Effector CD8-positive, alpha-beta T cell (primary cell): ENCODE measurements around the gene INPP5A.
"Not testable (repeated sequence)": the region's sequence is repeated elsewhere in the genome, so short reads cannot be mapped to it uniquely, and the experiment has no call there.

Experiments used
- DNase-seq: peaks from one replicate; lab custom pipeline; 2025; lab: John Stamatoyannopoulos, UW

Gene INPP5A

DNA sequence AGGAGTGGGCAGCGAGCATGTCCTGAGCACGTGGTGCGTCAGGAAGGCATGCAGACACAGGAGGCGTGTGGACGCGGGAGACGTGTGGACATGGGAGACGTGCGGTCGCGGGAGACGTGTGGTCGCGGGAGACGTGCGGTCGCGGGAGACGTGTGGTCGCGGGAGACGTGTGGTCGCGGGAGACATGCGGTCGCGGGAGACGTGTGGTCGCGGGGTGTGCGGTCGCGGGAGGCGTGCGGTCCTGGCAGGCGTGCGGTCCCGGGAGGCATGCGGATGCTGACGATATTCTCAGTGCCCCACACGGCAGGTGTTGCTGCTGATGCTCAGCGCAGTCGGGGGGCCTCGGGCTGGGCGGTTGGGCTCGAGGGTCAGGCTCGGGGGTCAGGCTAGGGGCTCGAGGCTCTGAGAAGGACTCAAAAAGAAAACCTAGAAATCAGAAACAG lies 154.1 kb downstream of the INPP5A start:
- DNase-seq: no peak

DNA sequence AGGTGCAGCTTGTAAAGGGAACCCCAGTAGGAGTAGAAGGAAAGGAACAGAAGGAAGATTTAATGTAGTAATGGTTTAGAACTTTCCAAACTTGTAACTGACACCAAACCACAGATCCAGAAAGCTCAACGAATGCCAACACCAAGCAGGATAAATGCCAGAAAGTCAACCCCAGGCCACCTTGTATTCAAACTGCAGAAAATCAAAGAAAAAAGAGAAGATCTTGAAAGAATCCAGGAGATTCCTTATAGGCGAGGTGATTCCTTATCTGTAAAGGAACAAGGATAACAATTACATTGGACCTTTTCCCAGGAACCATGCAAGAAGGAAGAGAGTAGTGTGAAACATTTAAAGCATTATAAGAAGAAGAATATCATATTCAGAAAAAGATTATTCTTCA lies 154.7 kb downstream of the INPP5A start:
- DNase-seq: no peak

GRCh38 chr10:132693676-132694075 lies 156.1 kb downstream of the INPP5A start:
- no peak for DNase-seq

DNA sequence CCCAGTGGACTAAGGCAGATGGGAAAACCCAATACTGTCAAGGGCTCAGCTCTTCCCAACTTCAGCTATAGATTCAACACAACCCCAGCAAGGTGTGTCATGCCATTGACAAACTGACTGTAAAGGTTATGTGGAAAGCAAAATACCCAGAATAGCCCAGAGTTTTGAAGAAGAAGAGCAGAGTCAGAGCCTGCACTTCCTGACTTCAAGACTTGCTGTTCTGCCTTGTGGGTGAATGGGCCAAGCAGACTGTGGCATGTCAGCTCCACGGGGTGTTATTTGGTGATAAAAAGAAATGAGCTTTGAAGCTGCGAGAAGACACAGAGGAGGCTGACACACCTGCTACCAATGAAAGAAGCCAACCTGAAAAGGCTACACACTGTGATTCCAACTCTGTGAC lies 158.6 kb downstream of the INPP5A start:
- DNase-seq: no peak

GRCh38 chr10:132696728-132697577 lies 159.4 kb downstream of the INPP5A start:
- DNase-seq: no peak

DNA sequence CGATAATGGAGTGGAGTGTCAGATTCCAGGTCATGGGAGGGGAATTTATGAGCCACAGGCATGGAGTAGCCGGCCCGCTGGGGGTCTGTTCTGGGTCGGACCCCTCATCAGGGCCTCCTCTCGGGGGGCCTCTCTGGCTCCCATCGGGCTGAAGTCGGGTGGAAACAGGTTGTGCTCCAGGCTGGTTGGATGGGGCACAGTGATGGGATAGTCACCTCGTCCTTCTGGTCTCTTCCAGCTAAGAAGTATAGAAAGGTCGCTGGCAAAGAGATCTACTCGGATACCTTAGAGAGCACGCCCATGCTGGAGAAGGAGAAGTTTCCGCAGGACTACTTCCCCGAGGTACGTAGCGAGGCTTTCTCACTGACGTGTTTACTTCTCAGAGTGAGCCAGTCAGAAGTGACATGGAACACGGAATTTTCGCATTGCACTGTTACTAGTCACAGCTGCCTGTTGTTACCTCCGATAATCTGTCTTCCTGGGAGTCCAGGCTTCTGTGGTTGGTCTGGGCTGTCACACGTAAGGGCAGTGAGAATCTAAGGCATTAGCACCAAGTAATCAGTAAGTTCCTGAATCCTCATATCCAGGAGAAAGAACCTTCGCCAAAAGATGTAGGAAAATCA lies 160.1 kb downstream of the INPP5A start:
- DNase-seq: no peak

DNA sequence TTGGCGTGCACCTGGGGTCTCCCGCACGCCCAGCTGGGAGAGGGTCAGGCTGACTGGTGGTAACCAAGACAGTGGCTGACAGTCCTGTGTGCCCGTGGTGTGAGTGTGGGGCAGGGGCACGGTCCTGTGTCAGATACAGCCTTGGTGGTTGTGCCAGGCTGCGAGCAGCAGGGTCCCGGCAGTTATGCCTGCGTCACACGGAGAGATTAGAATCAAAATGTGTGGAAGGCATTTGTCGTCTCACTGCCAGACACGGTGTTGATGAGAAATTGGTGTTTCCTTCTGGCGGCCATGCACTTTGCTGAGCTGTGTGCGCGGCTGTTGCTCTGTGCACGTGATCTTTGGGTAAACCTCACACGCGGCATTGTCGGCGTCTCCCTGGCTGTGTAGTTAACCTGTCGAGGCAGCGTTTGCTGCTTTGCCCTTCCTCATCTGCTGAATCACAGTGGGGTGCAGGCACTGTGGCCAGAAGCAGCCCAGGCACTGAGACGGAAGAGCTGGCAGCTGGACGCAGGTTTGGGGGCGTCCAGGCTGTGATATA lies 160.7 kb downstream of the INPP5A start:
- DNase-seq: no peak

GRCh38 chr10:132698761-132699391 lies 161.3 kb downstream of the INPP5A start:
- no peak for DNase-seq

DNA sequence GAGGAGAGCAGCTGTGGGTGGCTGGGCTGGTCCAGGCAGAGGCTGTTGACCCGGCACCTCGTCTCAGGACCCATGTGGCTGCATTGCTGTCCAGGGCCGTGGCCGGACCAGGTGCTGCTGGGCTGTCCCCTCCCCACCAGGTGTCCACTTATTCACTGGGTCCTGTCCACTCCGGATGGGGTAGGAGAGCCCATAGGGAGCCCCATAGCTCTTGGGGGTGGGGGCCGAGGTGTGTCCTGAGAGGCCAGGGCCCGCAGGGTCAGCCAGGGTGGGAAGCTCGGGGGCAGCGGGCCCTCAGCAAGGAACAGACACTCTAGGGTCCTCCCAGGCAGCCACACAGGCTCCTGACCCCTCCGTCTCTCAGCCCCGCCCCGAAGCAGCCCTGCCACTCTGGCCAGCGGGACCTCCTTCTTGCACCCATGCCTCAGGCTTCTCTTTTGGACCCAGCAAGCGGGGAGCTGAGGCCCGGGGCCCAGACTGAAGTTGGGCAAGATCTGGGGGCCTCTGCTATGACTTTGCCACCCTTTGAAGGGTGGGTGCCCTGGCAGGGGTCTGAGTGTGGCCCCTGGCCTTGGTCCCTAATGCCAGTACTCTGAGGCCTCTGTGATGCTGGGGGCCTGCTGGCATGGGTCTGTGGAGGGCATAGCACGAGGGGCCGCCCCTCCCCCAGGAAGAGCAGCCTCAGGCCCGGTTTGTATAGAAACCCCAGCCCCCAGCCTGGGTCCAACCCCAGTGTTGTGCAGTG lies 162.0 kb downstream of the INPP5A start:
- no peak for DNase-seq

- no peak for DNase-seq
Measured at GRCh38 chr10:132700156-132701098, 162.8 kb downstream of the INPP5A start.

- DNase-seq: no peak
Measured at GRCh38 chr10:132701099-132701845, 163.7 kb downstream of the INPP5A start.

GRCh38 chr10:132701846-132702190 lies 164.2 kb downstream of the INPP5A start:
- DNase-seq: no peak

DNA sequence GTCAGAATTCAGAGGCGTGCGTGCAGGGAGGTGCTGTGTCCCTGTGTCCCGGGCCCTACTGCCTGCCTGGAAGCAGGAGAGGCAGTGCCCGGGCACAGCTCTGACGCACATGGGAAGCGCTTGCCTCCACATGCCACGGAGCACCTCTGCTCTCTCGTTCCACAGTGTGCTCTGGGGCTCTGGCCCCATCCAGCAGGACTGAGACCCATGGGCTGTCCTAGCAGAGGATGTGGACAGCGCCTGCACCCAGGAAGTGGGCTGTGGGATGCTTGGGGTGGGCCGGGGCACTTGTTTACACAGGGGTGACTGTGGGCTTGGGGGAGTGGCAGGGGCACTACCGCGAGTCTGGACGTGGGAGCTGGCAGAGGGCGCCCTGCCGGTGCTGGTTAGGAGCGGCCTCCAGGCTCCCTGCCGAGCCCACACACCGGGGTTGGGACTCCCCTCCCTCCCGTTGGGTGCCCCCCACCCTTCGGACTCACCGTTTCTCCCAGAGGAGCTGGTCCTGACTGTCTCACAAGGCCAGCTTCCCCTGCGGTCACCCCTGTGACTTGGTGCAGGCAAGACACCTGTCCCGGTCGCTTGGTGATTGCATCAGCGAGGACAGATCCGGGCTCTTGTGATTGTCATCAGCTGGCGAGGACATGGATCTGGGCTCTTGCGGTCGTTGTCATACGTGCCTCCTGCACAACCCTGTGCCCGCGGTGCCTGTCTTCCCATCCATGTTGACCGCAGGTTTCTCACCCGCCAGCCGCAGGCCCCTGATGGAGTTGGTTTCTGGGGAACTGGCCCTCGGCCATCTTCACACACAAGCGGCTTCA lies 165.2 kb downstream of the INPP5A start:
- no peak for DNase-seq

DNA sequence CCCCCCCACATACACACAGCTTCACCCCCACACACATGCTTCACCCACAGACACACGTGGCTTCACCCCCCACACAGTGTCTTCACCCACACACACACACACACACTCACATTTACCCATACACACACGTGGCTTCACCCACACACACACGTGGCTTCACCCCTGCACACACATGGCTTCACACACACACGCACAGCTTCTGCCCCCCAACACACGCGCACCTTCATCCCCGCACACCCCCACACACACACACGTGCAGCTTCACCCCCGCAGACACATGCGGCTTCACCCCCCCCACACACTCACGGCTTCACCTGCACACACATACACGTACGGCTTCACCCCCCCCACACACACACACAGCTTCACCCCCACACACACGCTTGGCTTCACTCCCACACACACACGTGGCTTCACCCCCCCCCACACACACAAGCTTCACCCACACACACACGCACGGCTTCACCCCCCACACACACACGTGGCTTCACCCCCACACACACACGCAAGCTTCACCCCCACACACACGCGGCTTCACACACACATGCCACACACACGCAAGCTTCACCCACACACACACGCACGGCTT lies 165.9 kb downstream of the INPP5A start:
- no peak for DNase-seq

DNA sequence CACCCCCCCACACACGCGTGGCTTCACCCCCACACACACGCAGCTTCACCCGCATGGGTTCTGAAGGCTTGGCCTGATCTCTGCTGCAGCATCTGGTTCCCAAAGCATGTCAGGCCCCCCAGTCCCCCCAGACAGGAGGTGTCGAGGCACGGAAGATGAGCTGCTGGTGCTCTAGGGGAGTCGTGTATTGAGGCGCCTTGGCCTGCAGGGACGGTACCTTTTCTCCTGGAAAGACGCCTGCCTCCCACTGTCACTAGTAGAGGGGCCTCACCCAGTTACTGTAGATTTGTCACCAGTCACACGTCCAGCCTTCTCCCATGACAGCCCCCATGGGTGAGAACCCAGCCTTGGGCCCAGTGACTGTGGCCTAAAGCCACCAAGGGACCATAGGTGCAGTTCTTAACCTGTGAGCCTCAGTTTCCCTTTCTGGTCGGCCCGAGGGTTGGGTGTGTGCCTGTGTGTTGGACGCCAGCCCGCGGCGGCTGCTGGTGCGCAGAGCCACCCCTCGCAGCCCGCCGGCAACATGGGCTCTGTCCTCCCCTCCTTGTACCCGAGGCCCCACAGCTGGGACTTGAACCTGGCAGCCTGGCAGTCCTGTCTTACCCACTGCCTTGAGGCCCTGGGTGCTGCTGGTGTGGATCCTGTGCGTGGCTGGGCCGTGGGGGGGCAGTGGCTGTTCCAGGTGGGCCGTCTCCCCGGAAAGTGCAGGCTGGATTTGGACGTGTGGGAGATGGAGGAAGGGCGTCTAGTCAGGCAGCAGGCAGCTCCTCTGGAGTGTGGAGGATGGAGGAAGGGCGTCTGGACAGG lies 166.6 kb downstream of the INPP5A start:
- DNase-seq: no peak

DNA sequence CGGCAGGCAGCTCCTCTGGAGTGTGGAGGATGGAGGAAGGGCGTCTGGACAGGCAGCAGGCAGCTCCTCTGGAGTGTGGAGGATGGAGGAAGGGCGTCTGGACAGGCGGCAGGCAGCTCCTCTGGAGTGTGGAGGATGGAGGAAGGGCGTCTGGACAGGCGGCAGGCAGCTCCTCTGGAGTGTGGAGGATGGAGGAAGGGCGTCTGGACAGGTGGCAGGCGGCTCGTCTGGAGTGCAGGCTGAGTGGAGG lies 167.2 kb downstream of the INPP5A start:
- not testable (repeated sequence) for DNase-seq

GRCh38 chr10:132705173-132705572 lies 167.6 kb downstream of the INPP5A start:
- DNase-seq: no peak

DNA sequence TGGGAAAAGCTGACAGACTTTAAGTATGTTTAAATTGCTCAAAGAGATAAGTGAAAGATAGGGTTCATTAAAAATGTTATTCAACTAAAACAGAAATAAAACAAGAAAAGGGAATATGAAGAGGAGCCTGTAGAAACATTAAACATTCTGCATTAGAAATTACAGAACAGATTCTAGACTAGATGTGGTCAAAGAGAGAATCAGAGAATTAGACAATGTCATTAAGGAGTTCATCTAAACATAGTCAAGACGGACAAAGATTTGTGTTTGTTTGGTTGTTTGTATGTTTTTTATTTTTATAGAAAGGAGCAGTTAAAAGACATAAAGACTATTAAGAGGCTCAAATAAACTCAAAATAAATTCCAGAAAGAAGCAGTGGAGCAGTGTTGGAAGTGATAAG lies 168.4 kb downstream of the INPP5A start:
- no peak for DNase-seq
